Stimulated activated effector memory CD8-positive, alpha-beta T cell treated with anti-CD3 and anti-CD28 coated beads, Interleukin-12 subunit alpha, Interleukin-12 subunit beta, amount 100 ng/mL, for 72 hours (primary cell): ENCODE data around the gene SPINDOC.

Experiments
- ATAC-seq: fragments of 150-1000 bp; cut with Tn5 transposase; 2 replicates; pipeline ENCODE4 v1.10.0; 2021
- DNase-seq, 2 donors: peaks; one replicate each; pipeline ENCODE4 v3.0.0; 2021 to 2022; ENCODE audit warnings: low spot score in 2 of 2
- H3K27ac Mint-ChIP-seq: one replicate; pipeline ENCODE4 v1.8.0; 2022; ENCODE audit warnings: mild to moderate bottlenecking, mixed read lengths
- H3K36me3 Mint-ChIP-seq: one replicate; pipeline ENCODE4 v1.8.0; 2022; ENCODE audit warnings: mild to moderate bottlenecking, mixed read lengths
- H3K4me1 Mint-ChIP-seq: one replicate; pipeline ENCODE4 v1.8.0; 2022; ENCODE audit warnings: mixed read lengths
- H3K4me3 Mint-ChIP-seq: one replicate; pipeline ENCODE4 v1.8.0; 2022; ENCODE audit warnings: mild to moderate bottlenecking, mixed read lengths
- H3K9me3 Mint-ChIP-seq: one replicate; pipeline ENCODE4 v1.8.0; 2022; ENCODE audit warnings: mixed read lengths

The SPINDOC gene

GRCh38 chr11:63871962-63872799, 58.9 kb downstream of the SPINDOC start:
- ATAC-seq (peak; percentile 86), DNase-seq (peak; percentile 14 to 69)
- H3K9me3 Mint-ChIP-seq: no peaks in the 10 kb centered on the region
- peaks cover 13% of the 10 kb centered on the region for H3K36me3 Mint-ChIP-seq
- H3K27ac Mint-ChIP-seq: no peak overlapping the region
- H3K4me1 Mint-ChIP-seq: peaks cover 72% of the 10 kb centered on the region
- no peak overlapping the region for H3K4me3 Mint-ChIP-seq

- DNase-seq: no peak
- H3K36me3 Mint-ChIP-seq: peaks cover 13% of the 10 kb centered on the region
- no peaks in the 10 kb centered on the region for H3K9me3 Mint-ChIP-seq
- H3K27ac Mint-ChIP-seq: no peak overlapping the region
- H3K4me1 Mint-ChIP-seq: peaks cover 67% of the 10 kb centered on the region
- ATAC-seq: no peak
- no peak overlapping the region for H3K4me3 Mint-ChIP-seq
These were observed 59.5 kb downstream of the SPINDOC start for GRCh38 chr11:63872800-63873197.

GRCh38 chr11:63873311-63873710, 60.1 kb downstream of the SPINDOC start:
- Mint-ChIP-seq H3K4me1 (peaks cover 68% of the 10 kb centered on the region), H3K4me3 (no peak overlapping the region), H3K27ac (no peak overlapping the region), H3K36me3 (peaks cover 18% of the 10 kb centered on the region), H3K9me3 (no peaks in the 10 kb centered on the region)
- ATAC-seq: no peak
- no peak for DNase-seq

GRCh38 chr11:63874511-63874910, 61.3 kb downstream of the SPINDOC start:
- ATAC-seq (no peak), DNase-seq (no peak)
- Mint-ChIP-seq H3K36me3 (peaks cover 28% of the 10 kb centered on the region), H3K4me3 (no peak overlapping the region), H3K27ac (no peak overlapping the region), H3K9me3 (no peaks in the 10 kb centered on the region), H3K4me1 (peaks cover 59% of the 10 kb centered on the region)

- Mint-ChIP-seq H3K4me3 (no peak overlapping the region), H3K27ac (peak overlapping the region; percentile 80), H3K4me1 (peaks cover 59% of the 10 kb centered on the region), H3K36me3 (peaks cover 21% of the 10 kb centered on the region), H3K9me3 (no peaks in the 10 kb centered on the region)
- ATAC-seq: no peak
- DNase-seq: no peak
These were observed 62.3 kb downstream of the SPINDOC start for GRCh38 chr11:63875506-63876065.

GRCh38 chr11:63876616-63877015, 63.4 kb downstream of the SPINDOC start:
- peaks cover 60% of the 10 kb centered on the region for H3K4me1 Mint-ChIP-seq
- H3K27ac Mint-ChIP-seq: no peak overlapping the region
- ATAC-seq (no peak), DNase-seq (no peak)
- H3K4me3 Mint-ChIP-seq: no peak overlapping the region
- H3K9me3 Mint-ChIP-seq: no peaks in the 10 kb centered on the region
- H3K36me3 Mint-ChIP-seq: peaks cover 19% of the 10 kb centered on the region
